ENCODE results near the gene NIPAL1. TPM values are rescaled to one million over a fixed set of nuclear protein-coding genes. Genes with fewer than 3 reads are reported as not detected.

The NIPAL1 gene
- total RNA-seq, 1 donor = under 0.01 TPM

GRCh38 chr4:48058617-48059530, 42.3 kb downstream of the NIPAL1 start:
- no peak for DNase-seq (ENCODE audit: low read depth in 2 of 3, low spot score in 2 of 3)

GRCh38 chr4:48064349-48064748, 47.8 kb downstream of the NIPAL1 start:
- DNase-seq (ENCODE audit: low read depth in 2 of 3, low spot score in 2 of 3) = no peak

GRCh38 chr4:48065587-48066052, 49.0 kb downstream of the NIPAL1 start:
- DNase-seq (ENCODE audit: low read depth in 2 of 3, low spot score in 2 of 3) = no peak

GRCh38 chr4:48067536-48067935, 51.0 kb downstream of the NIPAL1 start:
- DNase-seq (ENCODE audit: low read depth in 2 of 3, low spot score in 2 of 3) = no peak

- no peak for DNase-seq (ENCODE audit: low read depth in 2 of 3, low spot score in 2 of 3)
Observed at GRCh38 chr4:48068182-48068581, 51.6 kb downstream of the NIPAL1 start.

DNA sequence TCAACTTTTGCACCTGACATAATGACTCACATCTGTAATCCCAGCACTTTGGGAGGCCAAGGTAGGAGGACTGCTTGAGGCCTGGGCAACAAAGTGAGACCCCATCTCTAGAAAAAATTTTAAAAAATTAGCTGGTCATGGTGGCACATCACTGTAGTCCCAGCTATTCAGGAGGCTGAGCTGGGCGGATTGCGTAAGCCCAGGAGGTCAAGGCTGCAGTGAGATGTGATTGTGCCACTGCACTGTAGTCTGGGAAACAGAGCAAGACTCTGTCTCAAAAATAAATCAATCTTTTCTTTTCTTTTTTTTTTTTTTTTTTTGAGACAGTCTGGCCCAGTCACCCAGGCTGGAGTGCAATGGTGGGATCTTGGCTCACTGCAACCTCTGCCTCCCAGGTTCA, 52.5 kb downstream of the NIPAL1 start:
- DNase-seq (ENCODE audit: low read depth in 2 of 3, low spot score in 2 of 3) = no peak

DNA sequence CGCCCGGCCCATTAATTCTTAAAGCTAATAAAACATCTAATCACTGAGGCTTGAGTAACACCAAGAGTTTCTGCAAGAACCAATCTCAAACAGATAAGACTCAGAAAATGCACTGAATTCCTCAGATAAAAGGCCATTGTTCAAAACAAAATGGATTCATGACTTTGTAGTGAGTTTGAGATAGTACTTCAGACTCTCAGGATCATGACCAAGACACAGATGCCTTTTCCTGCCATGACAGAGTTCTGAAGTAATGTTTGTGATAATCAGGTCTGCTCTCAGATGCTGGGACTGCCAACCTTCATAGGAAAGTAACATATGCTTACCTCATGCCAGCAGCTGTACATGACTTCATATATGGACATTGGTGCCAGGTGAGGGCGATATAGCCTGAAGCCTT, 54.6 kb downstream of the NIPAL1 start:
- no peak for DNase-seq (ENCODE audit: low read depth in 2 of 3, low spot score in 2 of 3)

GRCh38 chr4:48073567-48074103, 57.1 kb downstream of the NIPAL1 start:
- no peak for DNase-seq (ENCODE audit: low read depth in 2 of 3, low spot score in 2 of 3)

- no peak for DNase-seq (ENCODE audit: low read depth in 2 of 3, low spot score in 2 of 3)
Observed at GRCh38 chr4:48074657-48075056, 58.1 kb downstream of the NIPAL1 start.

DNA sequence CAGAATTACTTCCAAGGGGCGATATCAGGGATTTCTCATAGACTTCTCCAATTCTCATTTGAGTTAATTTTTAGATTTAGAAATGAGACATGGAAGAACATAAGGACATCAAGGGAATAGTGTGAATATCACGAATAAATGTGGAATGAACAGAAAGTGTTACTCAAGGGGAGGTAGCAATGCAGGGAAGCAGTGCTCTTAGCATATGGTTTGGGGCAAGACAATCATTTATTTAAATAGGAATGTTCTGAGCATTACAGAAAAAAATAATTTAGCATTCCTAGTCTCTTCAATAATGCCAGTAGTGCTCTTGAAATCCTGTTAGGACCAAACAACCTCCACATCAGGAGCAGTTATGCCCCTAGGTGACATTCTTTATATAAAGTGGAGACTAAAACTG, 61.9 kb downstream of the NIPAL1 start:
- DNase-seq (ENCODE audit: low read depth in 2 of 3, low spot score in 2 of 3) = no peak

DNA sequence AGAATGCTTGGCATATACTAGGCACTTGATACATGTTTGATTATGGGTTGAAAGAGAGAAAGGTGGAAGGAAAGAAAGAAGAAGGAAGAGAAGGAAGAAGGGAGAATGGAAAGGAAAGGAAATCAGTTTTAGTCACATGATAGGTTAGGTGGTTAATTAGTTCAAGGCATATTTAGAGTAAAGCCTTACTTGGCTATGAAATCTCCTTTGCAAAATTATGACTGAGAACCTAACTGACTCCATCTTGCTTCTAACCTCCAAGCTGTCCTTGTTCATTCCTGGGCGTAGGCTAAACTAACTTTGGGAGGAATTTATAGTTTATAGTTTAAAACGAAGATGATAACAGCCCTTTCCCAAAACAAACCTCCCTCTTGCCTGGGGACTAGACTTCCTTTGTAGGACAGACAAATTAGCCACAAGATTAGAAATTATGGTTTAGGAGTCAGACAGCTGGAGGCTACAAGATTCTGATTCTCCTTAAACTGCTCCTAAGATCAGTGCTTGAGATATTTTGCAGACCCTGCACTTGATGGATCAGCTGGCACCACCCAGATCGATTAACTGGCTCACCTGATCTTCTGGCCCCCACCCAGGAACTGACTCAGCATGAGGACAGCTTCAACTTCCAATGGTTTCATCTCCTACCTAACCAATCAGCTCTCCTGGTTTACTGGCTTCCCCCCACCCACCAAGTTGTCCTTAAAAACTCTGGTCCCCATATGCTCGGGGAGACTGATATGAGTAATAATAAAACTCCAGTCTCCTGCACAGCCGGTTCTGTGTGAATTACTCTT, 62.5 kb downstream of the NIPAL1 start:
- no peak for DNase-seq (ENCODE audit: low read depth in 2 of 3, low spot score in 2 of 3)

DNA sequence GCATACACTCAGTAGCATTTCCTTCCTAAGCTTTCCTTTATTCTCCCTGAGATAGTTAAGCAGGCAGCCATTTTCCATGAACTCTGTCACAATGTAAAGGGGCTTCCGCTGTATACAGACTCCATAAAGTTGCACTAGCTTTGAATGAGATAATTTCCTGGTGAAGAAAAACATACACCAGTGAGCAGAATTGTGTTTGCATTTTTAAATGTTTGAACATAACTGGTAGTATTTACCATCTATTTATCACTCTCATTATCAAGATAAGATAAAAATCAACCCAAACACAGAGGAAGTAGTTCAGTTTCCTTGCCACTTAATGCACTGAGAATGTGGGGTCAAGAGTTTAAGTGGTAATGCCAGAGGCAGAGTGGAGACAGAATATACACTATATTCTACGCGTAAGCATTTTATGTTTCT, 63.4 kb downstream of the NIPAL1 start:
- DNase-seq (ENCODE audit: low read depth in 2 of 3, low spot score in 2 of 3) = no peak

DNA sequence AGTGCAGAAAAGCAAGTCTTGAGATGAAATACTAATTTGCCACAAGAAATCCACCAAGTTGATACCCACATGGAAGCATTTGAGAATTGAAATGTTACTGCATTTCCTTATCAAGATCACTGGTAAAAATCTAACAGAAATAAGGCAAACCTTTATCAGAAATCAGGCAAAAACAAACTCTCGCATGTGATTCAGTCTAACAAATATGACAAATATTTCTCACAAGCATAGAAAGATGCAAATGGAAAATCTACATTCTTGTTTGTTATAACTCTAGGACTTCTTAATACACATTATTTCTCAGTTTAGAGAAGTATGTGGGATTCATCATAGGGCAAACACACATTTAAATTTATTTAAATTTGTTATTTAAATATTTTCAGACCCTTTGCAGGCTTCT, 64.6 kb downstream of the NIPAL1 start:
- DNase-seq (ENCODE audit: low read depth in 2 of 3, low spot score in 2 of 3) = no peak

- no peak for DNase-seq (ENCODE audit: low read depth in 2 of 3, low spot score in 2 of 3)
Observed at GRCh38 chr4:48082956-48083355, 66.4 kb downstream of the NIPAL1 start.

GRCh38 chr4:48085821-48086589, 69.4 kb downstream of the NIPAL1 start:
- DNase-seq (ENCODE audit: low read depth in 2 of 3, low spot score in 2 of 3) = no peak

Other genes with a start within 250 kb of the NIPAL1 start
- gene CORIN, start 178.7 kb upstream of the NIPAL1 start, total RNA-seq = under 0.01 TPM
- gene NFXL1, start 102.2 kb upstream of the NIPAL1 start, total RNA-seq = 7.3 TPM
- not detected for gene CNGA1, start 91 bp upstream of the NIPAL1 start, total RNA-seq
- 3.8 TPM for gene TXK, start 117.5 kb downstream of the NIPAL1 start, total RNA-seq

Data from hematopoietic multipotent progenitor cell (in vitro differentiated cells).